ENCODE results near the gene OPHN1.
A peak's percentile ranks its signal among the peaks of the same experiment; 100 is the strongest.

OPHN1 gene

GRCh38 chrX:68199062-68199848 is 234.0 kb downstream of the OPHN1 start:
- DNase-seq (ENCODE audit: insufficient read length, low spot score) (no peak), FAIRE-seq (no peak)
- TF ChIP-seq CTCF (IDR thresholded peaks at IDR 0.05; ENCODE audit: insufficient read depth, missing control alignments), result no peak

- no peak for DNase-seq (ENCODE audit: insufficient read length, low spot score)
- TF ChIP-seq CTCF (IDR thresholded peaks at IDR 0.05; ENCODE audit: insufficient read depth, missing control alignments), result peak; percentile 66
- no peak for FAIRE-seq
These were observed 236.1 kb downstream of the OPHN1 start for GRCh38 chrX:68196939-68197791.

GRCh38 chrX:68195561-68195960 is 237.7 kb downstream of the OPHN1 start:
- FAIRE-seq (no peak), DNase-seq (ENCODE audit: insufficient read length, low spot score) (no peak)
- no peak for TF ChIP-seq CTCF (IDR thresholded peaks at IDR 0.05; ENCODE audit: insufficient read depth, missing control alignments)

- no peak for DNase-seq (ENCODE audit: insufficient read length, low spot score)
- FAIRE-seq, result no peak
- TF ChIP-seq CTCF (IDR thresholded peaks at IDR 0.05; ENCODE audit: insufficient read depth, missing control alignments), result no peak
These were observed 239.5 kb downstream of the OPHN1 start for GRCh38 chrX:68193786-68194185.

GRCh38 chrX:68193234-68193633 is 240.1 kb downstream of the OPHN1 start:
- FAIRE-seq (no peak), DNase-seq (ENCODE audit: insufficient read length, low spot score) (no peak)
- TF ChIP-seq CTCF (IDR thresholded peaks at IDR 0.05; ENCODE audit: insufficient read depth, missing control alignments), result no peak

GRCh38 chrX:68190799-68191198 is 242.5 kb downstream of the OPHN1 start:
- no peak for DNase-seq (ENCODE audit: insufficient read length, low spot score)
- FAIRE-seq, result no peak
- no peak for TF ChIP-seq CTCF (IDR thresholded peaks at IDR 0.05; ENCODE audit: insufficient read depth, missing control alignments)
